H9 (cell line): ENCODE results near the gene SLC6A3. TPM values are rescaled to one million over a fixed set of nuclear protein-coding genes. Genes with fewer than 3 reads are reported as not detected.

Source experiments
- DNase-seq: peaks from one replicate; pipeline ENCODE4 v3.0.0-alpha.2; 2017
- H2AFZ ChIP-seq: one replicate; pipeline ENCODE4 v1.6.1; 2013; ENCODE audit warnings: mild to moderate bottlenecking, low read length, control low read depth, moderate library complexity
- H2AK5ac ChIP-seq: 2 replicates; pipeline ENCODE4 v1.6.1; 2013; ENCODE audit warnings: low read length, control low read depth, mixed read lengths; ENCODE audit not compliant: insufficient read length
- H2BK120ac ChIP-seq: one replicate; pipeline ENCODE4 v1.6.1; 2013; ENCODE audit warnings: low read depth, mild to moderate bottlenecking, low read length, control low read depth, inconsistent platforms; ENCODE audit not compliant: poor library complexity, severe bottlenecking
- H2BK12ac ChIP-seq: 2 replicates; pipeline ENCODE4 v1.6.1; 2013; ENCODE audit warnings: low read length, control low read depth, mixed read lengths, low read depth; ENCODE audit not compliant: insufficient read length
- H2BK15ac ChIP-seq: 2 replicates; pipeline ENCODE4 v1.6.1; 2013; ENCODE audit warnings: low read depth, low read length, control low read depth
- H2BK20ac ChIP-seq: one replicate; pipeline ENCODE4 v1.6.1; 2013; ENCODE audit warnings: low read depth, mild to moderate bottlenecking, low read length, control low read depth, inconsistent platforms; ENCODE audit not compliant: poor library complexity, severe bottlenecking
- H2BK5ac ChIP-seq: 2 replicates; pipeline ENCODE4 v1.6.1; 2013; ENCODE audit warnings: low read length, control low read depth, mixed read lengths; ENCODE audit not compliant: insufficient read length
- H3K14ac ChIP-seq: 2 replicates; pipeline ENCODE4 v1.6.1; 2013; ENCODE audit warnings: low read length, control low read depth; ENCODE audit not compliant: insufficient read depth
- H3K18ac ChIP-seq: 2 replicates; pipeline ENCODE4 v1.6.1; 2013; ENCODE audit warnings: low read depth, mild to moderate bottlenecking, mixed read lengths, low read length, control low read depth; ENCODE audit not compliant: insufficient read length
- H3K23ac ChIP-seq: 2 replicates; pipeline ENCODE4 v1.6.1; 2013; ENCODE audit warnings: low read length, control low read depth, mixed read lengths, low read depth; ENCODE audit not compliant: insufficient read length
- H3K23me2 ChIP-seq: 2 replicates; pipeline ENCODE4 v1.6.1; 2013; ENCODE audit warnings: low read depth, mild to moderate bottlenecking, mixed read lengths, low read length, control low read depth; ENCODE audit not compliant: insufficient read length, poor library complexity, severe bottlenecking
- H3K27ac ChIP-seq: 2 replicates; pipeline ENCODE4 v1.5.1; 2013; ENCODE audit warnings: low read length, control low read depth, mixed read lengths, low read depth; ENCODE audit not compliant: insufficient read length
- H3K27me3 ChIP-seq: 2 replicates; pipeline ENCODE4 v1.6.1; 2013; ENCODE audit warnings: low read length, control low read depth, inconsistent platforms; ENCODE audit not compliant: insufficient read depth
- H3K4ac ChIP-seq: 2 replicates; pipeline ENCODE4 v1.6.1; 2013; ENCODE audit warnings: low read depth, mild to moderate bottlenecking, control low read depth, inconsistent platforms, low read length, moderate library complexity
- H3K4me1 ChIP-seq: 2 replicates; pipeline ENCODE4 v1.6.1; 2013; ENCODE audit warnings: low read length, control low read depth, inconsistent platforms; ENCODE audit not compliant: insufficient read depth
- H3K4me2 ChIP-seq: 2 replicates; pipeline ENCODE4 v1.6.1; 2013; ENCODE audit warnings: low read length, control low read depth, mixed read lengths; ENCODE audit not compliant: insufficient read length, insufficient read depth
- H3K56ac ChIP-seq: 2 replicates; pipeline ENCODE4 v1.6.1; 2013; ENCODE audit warnings: low read depth, mild to moderate bottlenecking, mixed read lengths, low read length, control low read depth; ENCODE audit not compliant: insufficient read length
- H3K79me1 ChIP-seq: 2 replicates; pipeline ENCODE4 v1.6.1; 2013; ENCODE audit warnings: low read depth, mild to moderate bottlenecking, moderate library complexity, low read length, control low read depth, inconsistent platforms; ENCODE audit not compliant: insufficient read depth, poor library complexity, severe bottlenecking
- H3K79me2 ChIP-seq: 2 replicates; pipeline ENCODE4 v1.6.1; 2013; ENCODE audit warnings: low read length, control low read depth, inconsistent platforms; ENCODE audit not compliant: insufficient read depth
- H3K9ac ChIP-seq: 2 replicates; pipeline ENCODE4 v1.6.1; 2013; ENCODE audit warnings: low read length, control low read depth, mixed read lengths; ENCODE audit not compliant: insufficient read length; ENCODE audit errors: extremely low read depth
- H3K9me3 ChIP-seq: one replicate; pipeline ENCODE4 v1.6.1; 2013; ENCODE audit warnings: low read depth, low read length, inconsistent platforms; ENCODE audit not compliant: control insufficient read depth
- H3T11ph ChIP-seq: one replicate; pipeline ENCODE4 v1.6.1; 2013; ENCODE audit warnings: mild to moderate bottlenecking, low read length, control low read depth, inconsistent platforms
- H4K20me1 ChIP-seq: one replicate; pipeline ENCODE4 v1.6.1; 2013; ENCODE audit not compliant: control insufficient read depth, insufficient read length, insufficient read depth
- H4K5ac ChIP-seq: 2 replicates; pipeline ENCODE4 v1.6.1; 2013; ENCODE audit warnings: low read depth, mild to moderate bottlenecking, mixed read lengths, low read length, control low read depth; ENCODE audit not compliant: insufficient read length
- H4K8ac ChIP-seq: replicated peaks from 2 replicates; pipeline ENCODE4 v1.6.1; 2013; ENCODE audit warnings: low read length, control low read depth, mixed read lengths, low read depth; ENCODE audit not compliant: insufficient read length
- H4K91ac ChIP-seq: 2 replicates; pipeline ENCODE4 v1.6.1; 2013; ENCODE audit warnings: low read depth, mild to moderate bottlenecking, moderate library complexity, mixed read lengths, low read length, control low read depth; ENCODE audit not compliant: insufficient read length
- H3K27ac Mint-ChIP-seq, 3 experiments: 2 replicates in 2 of 3; 3 replicates in 1 of 3; pipeline ENCODE4 v1.8.0; 2020 to 2021; ENCODE audit warnings: mixed read lengths in 3 of 3, mild to moderate bottlenecking in 1 of 3, moderate library complexity in 1 of 3
- H3K27me3 Mint-ChIP-seq: 2 replicates; pipeline ENCODE4 v1.8.0; 2021; ENCODE audit warnings: low read depth, mild to moderate bottlenecking, moderate library complexity, mixed read lengths
- H3K36me3 Mint-ChIP-seq, 3 experiments: 2 replicates in 2 of 3; 3 replicates in 1 of 3; pipeline ENCODE4 v1.8.0; 2020 to 2021; ENCODE audit warnings: low read depth in 3 of 3, mixed read lengths in 3 of 3; ENCODE audit not compliant: insufficient read depth in 1 of 3
- H3K4me1 Mint-ChIP-seq, 2 experiments: 2 replicates each; pipeline ENCODE4 v1.8.0; 2020; ENCODE audit warnings: mixed read lengths in 2 of 2
- H3K4me3 Mint-ChIP-seq, 2 experiments: 2 replicates in 1 of 2; 3 replicates in 1 of 2; pipeline ENCODE4 v1.8.0; 2020 to 2021; ENCODE audit warnings: mild to moderate bottlenecking in 2 of 2, mixed read lengths in 2 of 2, moderate library complexity in 1 of 2
- H3K9me3 Mint-ChIP-seq, 2 experiments: 2 replicates in 1 of 2; 3 replicates in 1 of 2; pipeline ENCODE4 v1.8.0; 2020; ENCODE audit warnings: mild to moderate bottlenecking in 2 of 2, mixed read lengths in 2 of 2, moderate library complexity in 1 of 2
- WGBS: extraction: QIAGEN DNeasy Blood & Tissue Kit; methylation state at CpG from one replicate; pipeline ENCODE4 v1.1.7; 2013; ENCODE audit warnings: missing lambda C conversion rate, low lambda C conversion rate, mixed read lengths; ENCODE audit not compliant: insufficient read length; ENCODE audit errors: extremely low coverage; 5-methylcytosine and 5-hydroxymethylcytosine counted together
- total RNA-seq: library from RNA; stranded (reverse); gene quantifications from 2 replicates; pipeline ENCODE4 v1.2.1, GENCODE V29; 2021
- TF ChIP-seq, protein P1 (sequence below): fragments of 200-600 bp; sonication (generic); conservative IDR thresholded peaks from 3 replicates; pipeline ENCODE4 v1.8.0; 2021; ENCODE audit warnings: antibody characterized with exemption, mild to moderate bottlenecking

SLC6A3 gene
- total RNA-seq, 1 experiment from 2014 or later = 0.61 TPM

GRCh38 chr5:1399737-1400136, 45.5 kb downstream of the SLC6A3 start:
- Mint-ChIP-seq H3K4me3 (no peak overlapping the region), H3K36me3 (no peaks in the 10 kb centered on the region; a peak in 1 of 7 replicates), H3K27ac (no peak overlapping the region), H3K27me3 (peaks cover 35% of the 10 kb centered on the region), H3K9me3 (no peaks in the 10 kb centered on the region), H3K4me1 (peaks cover 10 to 14% of the 10 kb centered on the region in 2 experiments)
- Histone ChIP-seq H3K9me3 (no peaks in the 10 kb centered on the region), H2AK5ac (no peak overlapping the region), H2AFZ (no peak overlapping the region), H3K4me1 (no peaks in the 10 kb centered on the region), H3K79me1 (no peaks in the 10 kb centered on the region), H3K14ac (no peak overlapping the region), H2BK12ac (no peak overlapping the region), H4K5ac (no peak overlapping the region), H2BK5ac (no peak overlapping the region), H3K56ac (no peak overlapping the region), H4K8ac (no peak overlapping the region), H3K23me2 (no peaks in the 10 kb centered on the region), H4K91ac (no peak overlapping the region), H3K27me3 (no peaks in the 10 kb centered on the region), H3K9ac (no peak overlapping the region), H3K4ac (no peak overlapping the region), H2BK120ac (no peak overlapping the region), H4K20me1 (no peaks in the 10 kb centered on the region), H3K27ac (no peak overlapping the region), H2BK15ac (no peak overlapping the region), H3T11ph (no peak overlapping the region), H3K23ac (no peak overlapping the region), H3K79me2 (no peaks in the 10 kb centered on the region), H3K18ac (no peak overlapping the region), H3K4me2 (no peak overlapping the region), H2BK20ac (no peak overlapping the region)
- no peak for DNase-seq
- TF ChIP-seq, protein P1, sequence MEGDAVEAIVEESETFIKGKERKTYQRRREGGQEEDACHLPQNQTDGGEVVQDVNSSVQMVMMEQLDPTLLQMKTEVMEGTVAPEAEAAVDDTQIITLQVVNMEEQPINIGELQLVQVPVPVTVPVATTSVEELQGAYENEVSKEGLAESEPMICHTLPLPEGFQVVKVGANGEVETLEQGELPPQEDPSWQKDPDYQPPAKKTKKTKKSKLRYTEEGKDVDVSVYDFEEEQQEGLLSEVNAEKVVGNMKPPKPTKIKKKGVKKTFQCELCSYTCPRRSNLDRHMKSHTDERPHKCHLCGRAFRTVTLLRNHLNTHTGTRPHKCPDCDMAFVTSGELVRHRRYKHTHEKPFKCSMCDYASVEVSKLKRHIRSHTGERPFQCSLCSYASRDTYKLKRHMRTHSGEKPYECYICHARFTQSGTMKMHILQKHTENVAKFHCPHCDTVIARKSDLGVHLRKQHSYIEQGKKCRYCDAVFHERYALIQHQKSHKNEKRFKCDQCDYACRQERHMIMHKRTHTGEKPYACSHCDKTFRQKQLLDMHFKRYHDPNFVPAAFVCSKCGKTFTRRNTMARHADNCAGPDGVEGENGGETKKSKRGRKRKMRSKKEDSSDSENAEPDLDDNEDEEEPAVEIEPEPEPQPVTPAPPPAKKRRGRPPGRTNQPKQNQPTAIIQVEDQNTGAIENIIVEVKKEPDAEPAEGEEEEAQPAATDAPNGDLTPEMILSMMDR = no peak
- WGBS = no CpG with 5 or more reads among the region's 11 CpGs
